HG02840 (cell line): ENCODE measurements around the gene C11orf21.

Experiments
- ATAC-seq: cut with Tn5 transposase; IDR thresholded peaks from one replicate; pipeline ENCODE4 v1.9.1; 2021; ENCODE audit warnings: mild to moderate bottlenecking, moderate library complexity, moderate number of reproducible peaks; ENCODE audit not compliant: unreplicated experiment, low FRiP score

Gene C11orf21

DNA sequence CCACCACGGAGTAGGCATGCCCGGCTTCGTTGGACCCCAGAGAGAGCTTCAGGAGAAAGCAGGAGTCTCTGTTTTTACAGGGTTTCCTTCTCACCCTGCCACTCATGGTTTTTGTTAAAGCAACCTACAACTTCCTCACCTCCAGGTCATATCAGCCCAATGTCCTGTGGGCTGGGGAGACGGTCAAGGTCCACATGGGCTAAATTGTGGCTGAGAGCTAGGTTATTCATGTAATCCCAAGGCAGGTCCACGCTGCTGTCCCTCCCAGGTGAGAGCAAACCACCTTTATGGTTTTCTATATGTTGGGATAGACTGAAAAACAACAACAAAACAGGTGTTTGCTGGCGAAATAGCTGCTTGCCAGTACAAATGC lies 19.6 kb upstream of the C11orf21 start:
- ATAC-seq: no peak

DNA sequence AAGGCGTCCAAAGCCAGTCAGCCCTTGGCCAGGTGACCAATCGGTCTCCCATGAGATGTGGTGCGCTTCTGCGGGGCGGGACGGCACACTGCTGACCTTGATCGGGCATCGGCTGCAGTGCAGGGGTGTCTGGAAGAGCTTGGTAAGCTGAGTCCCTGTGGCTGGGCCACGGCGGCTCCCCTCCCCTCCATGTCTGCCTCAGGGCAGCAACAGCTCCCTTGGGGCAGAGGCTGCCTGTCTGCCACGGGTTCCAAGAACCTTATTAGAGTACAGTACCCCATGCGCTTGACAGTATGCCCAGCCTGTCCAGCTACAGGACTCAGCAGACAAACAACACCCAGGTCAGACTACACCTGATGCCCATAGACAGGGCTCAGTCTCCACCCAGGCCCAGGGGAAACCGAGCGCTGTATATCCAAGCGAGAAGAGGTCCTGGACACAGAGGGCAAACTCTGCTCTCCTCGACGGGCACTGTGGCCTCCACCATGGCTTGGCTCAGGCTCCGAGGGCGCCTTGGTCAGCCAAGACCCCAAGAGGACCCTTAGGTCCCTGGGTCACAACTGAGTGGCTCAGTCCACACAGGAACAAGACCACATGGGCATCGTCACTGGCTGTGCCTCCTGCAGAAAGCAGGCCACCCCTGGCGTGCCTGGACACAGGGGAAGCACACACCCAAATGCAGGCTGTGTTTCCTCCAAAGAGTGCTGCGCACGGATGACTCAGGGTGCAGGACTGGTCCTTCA lies 19.0 kb upstream of the C11orf21 start:
- ATAC-seq: no peak

DNA sequence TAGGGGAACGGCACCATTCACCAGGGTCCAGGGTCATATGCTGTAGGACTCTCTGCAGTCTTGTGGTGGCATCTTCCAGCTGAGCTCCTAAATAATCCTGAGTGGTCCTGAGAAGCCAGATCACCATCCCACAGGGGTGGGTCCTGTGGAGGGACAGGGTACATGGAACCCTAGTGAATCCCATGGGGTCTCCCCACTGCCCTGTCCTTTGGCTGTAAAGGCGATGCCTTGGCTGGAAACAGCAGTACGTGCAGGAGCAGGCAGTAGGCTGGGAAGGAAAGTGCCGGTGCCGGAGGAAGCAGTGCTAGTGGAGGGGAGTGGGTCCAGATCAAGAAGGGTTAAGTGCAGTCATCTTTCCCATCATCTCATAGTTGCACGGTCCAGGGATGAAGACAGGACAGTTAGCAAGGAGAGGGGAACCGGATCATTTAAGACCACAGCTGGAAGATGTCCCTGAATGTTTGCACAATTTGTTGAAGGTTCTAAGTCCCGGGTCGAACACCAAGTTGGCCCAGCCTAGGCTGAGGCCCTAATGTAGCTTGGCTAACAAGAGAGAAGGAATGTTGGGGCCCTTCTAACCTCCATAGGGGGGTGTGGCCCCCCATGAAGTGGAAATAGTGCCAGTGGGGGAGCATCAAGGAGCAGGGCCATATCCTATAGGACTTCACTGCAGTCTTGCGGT lies 18.2 kb upstream of the C11orf21 start:
- ATAC-seq: no peak

DNA sequence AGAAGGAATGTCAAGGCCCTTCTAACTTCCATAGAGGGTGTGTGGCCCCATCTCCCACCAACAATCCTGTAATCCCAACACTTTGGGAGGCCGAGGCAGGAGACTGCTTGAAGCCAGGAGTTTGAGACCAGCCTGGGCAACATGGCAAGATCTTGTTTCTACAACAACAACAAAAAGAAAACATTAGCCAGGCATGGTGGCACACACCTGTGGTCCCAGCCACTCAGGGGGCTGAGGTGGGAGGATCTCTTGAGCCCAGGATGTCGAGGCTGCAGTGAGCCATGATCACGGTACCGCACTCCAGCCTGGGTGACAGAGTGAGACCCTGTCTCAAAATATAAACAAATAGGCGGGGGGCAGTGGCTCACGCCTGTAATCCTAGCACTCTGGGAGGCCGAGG lies 17.0 kb upstream of the C11orf21 start:
- no peak for ATAC-seq

DNA sequence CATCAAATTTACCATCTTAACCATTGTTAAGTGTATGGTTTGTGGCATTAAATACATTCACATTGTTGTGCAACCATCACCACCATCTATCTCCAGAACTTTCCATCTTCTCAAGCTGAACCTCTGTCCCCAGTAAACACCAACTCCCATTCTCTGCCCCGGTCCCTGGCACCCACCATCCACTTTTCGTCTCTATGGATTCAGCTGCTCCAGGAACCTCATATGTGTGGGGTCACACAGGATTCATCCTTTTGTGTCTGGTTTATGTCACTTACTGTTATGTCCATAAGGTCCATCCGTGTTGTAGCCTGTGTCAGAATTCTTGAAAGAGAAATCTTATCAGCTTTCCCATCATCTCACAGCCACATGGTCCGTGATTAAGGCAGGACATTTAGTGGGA lies 16.4 kb upstream of the C11orf21 start:
- no peak for ATAC-seq

DNA sequence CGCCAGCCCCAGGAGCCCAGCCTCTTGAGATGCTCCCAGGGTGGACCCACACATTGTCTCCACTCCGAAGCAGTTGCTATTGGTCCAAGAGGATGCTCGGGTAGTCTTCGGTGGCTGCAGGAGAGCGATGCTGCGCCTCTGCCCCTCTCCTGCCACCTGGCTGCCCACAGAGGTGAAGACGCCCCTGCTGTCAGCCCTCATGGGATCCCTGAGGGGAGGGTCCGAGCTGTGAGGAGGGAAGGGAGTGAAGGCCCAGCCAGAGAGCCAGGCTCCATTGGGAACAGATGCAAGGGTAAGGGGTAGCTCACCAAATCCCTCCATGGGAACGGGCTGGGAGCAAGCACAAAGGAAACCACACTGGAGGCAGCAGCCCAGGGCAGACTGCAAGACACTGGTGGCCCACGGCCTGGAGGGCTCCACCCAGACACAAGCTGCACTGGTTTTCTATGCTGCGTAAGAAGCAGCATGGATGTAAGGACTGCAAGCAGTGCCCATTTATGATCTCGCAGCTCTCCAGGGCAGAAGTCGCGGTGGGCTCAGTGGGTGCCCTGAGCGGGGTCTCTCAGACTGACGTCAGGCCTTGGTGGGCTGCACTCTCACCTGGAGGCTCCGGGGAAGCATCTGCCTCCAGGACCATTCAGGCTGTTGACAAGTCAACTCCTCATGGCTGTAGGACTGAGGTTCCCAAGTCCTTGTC lies 15.8 kb upstream of the C11orf21 start:
- ATAC-seq: no peak

DNA sequence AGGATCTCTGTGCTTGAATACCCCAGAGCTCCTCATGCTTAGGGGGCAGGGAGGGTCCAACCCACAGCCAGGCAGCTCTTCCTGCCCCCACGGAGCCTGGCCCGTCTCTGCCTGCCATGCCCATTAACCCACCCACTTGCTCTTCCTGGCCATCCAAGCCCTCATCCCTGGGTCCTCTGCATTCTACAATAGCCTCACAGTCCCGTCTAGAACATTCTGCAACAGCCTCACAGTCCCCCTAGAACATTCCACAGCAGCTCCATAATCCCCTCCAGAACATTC lies 15.2 kb upstream of the C11orf21 start:
- ATAC-seq: no peak

DNA sequence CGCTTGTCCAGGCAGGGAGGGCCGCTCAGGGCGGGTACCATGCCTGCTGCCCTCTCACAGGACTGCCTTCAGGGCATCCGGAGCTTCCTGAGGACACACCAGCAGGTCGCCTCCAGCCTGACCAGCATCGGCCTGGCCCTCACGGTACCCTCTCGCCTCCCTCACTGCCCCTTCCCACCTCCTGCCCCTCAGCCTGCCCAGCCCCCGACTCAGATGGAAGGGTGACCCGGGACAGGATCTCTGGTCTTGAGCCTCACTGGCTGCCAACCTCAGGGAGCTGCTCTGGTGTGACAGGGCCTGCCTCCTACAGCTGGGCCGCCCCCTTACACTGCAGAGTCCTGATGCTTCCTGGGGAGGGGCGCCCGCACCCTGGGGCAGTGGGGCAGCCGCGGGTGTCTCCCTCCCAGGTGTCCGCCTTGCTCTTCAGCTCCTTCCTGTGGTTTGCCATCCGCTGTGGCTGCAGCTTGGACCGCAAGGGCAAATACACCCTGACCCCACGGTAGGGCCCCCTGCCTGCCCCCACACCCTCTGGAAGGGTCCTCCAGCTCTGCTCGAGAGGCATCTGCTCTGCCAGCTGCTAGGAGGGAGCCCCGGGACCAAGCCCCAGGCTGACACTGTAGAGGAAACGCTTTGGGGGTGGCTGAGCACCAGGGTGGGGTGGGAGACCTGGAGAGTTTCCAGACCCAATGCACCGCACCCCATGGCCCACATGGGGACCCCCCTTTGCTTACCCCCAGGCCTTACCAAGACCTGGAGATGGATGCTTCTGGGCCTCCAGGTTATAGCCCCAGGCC lies 14.6 kb upstream of the C11orf21 start:
- ATAC-seq: no peak

DNA sequence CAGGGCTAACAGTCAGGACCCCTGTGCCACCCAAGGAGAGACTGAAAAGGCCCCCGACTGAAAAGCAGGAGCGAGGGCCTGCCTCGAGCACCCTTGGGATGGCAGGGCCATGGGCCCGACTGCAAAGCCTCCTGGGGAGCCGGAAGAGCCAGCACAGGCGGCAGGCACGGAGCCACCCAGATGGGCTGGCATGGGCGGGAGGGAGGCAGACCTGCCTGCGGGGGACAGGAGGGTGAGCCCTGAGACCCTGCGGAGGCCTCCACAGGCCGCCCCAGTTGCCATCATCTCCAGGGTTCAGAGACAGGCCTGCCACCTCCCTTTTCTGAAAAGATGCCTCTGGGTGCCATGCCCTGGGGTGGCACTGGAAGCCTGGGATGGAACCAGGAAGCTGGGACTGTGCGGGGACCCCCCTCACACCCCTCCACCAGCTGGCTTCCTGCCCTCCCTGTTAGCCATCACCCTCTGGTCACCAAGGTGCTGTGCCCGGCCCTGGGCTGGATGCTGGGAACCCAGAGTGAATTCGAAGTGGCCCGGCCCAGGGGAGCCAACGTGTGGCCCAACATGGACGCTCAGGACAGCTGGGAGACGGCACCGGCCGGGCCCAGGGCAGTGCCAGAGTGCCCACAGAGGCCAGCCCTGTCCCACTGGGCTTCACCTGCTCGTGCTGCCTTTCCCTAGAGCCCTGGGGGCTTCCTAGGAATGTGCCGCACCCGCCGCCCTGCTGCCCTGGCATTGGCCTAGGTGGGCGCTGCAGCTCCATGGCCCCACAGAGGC lies 13.9 kb upstream of the C11orf21 start:
- ATAC-seq: no peak

DNA sequence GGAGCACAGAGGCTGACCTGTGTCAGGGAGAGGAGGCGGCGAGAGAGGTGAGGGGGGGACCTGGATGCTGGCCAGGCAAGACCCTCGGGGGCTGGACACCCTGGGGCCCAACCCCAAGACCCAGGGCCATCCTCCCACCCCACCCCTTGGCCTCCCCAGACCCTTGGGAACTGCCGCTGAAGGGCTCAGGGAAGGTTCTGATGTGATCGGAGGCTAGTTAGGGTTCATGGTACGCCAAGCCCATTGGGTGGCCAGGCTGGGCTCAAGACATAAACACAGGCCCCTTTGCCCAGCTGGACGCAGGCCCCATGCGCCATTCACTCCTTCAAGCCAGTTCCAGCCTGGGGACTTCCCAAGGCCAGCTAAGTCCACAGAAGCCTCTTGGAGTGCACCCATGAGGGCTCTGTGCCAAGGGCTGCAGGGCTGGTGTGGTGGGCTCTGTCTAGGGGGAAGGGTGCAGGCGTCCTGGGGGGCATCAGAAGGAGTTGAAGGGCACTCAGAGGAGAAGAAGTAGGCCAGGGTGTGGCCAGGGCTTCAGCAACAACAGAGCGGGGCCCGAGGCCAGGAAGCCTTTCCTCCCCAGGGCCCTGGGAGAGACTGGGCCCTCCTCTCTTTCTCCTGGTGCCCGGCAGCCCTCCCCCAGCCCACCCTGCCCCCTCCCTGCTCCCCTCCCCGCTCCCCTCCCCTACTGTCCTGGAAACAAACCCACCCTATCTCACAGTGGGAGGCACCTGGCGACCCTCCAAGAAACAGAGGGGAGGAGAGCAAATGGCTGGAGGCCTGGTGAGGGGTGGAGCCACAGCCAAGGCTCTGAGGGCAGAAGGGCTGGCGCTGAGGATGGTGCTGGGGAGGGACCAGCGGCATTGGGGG lies 13.0 kb upstream of the C11orf21 start:
- no peak for ATAC-seq

DNA sequence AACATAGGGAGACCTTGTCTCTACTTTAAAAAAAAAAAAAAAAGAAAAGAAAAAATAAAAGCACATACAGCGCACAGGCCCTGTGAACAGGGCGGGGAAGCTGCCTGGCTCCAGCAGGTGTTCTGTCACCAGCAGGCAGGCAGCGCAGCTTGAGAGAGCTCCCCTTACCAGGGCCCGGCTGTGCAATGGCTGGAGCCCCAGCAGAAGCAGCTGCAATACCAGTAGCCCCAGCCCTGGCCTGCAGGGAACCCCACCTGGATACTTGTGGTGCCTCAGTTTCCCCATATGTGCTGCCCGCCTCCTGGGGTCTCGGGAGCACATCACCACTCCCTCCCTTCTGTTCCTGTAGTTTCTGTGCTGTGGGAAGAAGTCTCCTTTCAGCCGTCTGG lies 12.4 kb upstream of the C11orf21 start:
- ATAC-seq: no peak

DNA sequence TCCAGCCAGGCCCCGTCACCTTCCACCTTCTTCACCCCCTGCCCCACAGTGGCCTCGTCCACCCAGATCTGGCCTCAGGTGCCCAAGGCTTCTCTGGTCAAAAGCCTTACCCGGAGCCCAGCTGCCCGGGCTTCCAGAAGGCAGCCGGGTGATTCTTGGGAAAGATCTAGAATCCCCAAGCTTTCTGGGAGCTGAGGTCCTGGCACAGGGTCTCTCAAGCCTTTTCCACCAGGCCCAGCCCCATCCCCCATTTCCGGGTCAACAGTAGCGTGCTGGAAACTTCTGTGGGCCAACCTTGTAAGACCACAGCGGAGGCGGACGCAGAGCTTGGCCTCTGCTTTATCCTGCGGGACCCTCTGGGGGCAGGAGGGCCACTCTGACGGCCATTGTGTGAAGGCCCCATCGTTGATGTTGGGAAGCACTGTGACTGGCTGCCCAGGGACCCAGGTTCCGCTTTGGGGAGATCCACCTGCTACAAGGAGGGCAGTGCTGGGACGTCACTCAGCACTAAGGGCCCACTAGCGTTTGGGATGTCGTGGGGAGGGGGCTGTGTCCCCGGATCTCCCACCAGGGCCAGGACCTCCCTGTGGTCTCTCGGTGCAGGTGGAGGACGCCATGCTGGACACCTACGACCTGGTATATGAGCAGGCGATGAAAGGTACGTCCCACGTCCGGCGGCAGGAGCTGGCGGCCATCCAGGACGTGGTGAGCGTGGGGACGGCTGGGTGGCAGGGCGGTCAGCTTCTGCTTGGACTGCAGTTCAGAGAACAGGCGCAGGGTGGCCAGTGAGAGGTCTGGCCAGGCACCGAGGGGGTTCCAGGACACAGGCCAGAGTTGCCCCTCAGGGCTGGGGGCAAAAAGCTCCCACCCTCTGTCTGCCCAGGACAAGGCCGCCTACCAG lies 11.6 kb upstream of the C11orf21 start:
- no peak for ATAC-seq

DNA sequence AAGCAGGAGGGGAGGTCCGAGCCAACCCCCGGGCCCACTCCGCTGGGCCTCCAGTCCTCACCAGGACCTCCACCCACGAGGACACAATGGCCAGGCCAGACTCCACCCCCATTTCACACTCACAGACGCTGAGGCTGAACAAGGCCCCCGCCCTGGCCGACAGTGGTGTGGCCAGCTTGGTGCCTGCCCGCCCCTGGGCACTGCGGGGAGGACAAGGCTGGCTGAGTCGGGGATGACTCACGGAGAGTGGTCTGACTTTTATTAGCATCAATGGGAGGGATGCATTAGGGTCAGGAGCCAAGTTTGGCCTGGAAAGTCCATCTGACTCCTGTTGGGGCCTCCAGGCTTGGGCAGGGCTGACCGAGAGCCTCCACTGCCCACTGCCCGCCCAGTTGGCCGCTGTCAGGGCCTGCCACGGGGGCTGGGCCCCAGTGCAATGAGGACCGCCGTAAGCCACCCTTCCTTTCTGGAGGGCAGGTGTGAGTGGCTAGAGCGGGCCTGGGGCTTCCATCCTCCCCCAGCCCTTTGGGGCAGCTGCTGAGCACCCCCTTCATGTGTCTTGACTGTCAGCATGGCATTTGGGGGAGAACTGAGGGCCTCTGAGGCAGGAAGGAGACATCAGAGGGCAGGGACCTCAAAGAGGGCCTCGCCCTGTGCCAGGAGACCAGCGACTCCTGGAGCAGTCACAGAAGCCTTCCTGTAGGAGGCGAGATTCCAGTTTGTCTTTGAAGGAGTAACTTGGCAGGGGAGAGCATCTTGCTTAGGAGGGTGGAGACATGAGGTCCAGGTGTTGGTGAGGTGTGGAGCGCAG lies 10.7 kb upstream of the C11orf21 start:
- ATAC-seq: no peak

DNA sequence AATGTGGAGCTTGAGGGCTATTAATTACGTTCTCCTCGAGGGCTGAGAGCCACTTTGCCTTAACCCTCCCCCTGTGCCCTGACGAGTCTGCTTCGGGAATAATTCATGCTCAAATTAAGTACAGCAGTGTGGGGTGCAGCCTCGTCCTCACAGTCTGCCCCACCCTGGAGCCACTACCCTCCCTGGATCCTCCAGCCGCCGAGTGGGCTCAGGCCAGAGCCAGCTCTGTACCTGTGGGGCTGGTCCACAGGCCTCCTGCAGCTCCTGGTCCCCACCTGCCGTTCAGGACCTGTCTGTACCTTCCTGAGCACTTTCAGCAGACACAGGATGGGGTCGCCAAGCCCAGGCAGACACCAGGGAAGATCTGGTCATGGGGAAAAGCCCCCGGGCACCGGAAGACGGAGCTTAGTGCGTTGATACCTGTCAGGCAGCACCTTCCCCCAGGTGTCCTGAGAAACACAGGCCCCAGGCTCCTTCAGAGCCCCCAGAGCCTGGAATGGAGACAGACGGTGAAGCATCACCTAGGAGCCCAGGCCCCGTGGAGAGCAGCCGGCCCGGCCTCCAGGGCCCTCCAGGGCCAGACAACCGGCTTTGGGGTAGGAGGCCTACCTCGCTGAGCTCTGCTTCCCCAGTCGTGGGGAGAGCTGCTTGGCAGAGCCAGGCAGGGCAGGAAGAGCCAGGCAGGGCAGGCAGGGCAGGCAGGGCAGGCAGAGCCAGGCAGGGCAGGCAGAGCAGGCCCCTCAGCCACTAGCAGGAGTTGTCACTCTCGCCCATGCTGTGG lies 9.8 kb upstream of the C11orf21 start:
- ATAC-seq: no peak

DNA sequence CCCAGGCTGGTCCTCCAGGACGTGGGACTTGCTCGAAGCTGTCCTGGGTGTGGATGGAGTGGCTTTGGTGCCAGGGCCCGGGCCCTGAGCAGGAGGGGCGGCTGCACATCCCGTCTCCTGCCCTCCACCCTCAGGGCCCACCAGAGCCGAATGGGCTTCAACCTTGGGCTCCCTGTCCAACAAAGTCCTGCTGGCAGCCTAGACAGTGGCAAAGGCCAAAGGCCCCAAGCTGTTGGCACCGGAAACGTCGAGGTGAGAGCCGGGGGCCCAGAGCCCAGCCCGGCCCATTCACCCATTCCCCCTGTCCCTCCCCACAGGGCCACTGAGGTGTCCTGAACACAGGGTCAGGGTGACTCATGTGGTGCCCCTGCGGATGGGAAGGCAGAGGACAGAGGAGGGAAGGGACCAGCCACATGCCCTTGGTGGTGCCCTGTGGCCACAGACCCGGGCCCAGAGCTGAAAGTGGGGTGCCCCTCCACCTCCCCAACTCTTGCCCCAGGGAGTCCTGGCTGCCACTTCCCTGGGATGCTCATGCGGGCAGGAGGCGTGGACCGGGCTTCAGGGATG lies 9.2 kb upstream of the C11orf21 start:
- ATAC-seq: no peak

DNA sequence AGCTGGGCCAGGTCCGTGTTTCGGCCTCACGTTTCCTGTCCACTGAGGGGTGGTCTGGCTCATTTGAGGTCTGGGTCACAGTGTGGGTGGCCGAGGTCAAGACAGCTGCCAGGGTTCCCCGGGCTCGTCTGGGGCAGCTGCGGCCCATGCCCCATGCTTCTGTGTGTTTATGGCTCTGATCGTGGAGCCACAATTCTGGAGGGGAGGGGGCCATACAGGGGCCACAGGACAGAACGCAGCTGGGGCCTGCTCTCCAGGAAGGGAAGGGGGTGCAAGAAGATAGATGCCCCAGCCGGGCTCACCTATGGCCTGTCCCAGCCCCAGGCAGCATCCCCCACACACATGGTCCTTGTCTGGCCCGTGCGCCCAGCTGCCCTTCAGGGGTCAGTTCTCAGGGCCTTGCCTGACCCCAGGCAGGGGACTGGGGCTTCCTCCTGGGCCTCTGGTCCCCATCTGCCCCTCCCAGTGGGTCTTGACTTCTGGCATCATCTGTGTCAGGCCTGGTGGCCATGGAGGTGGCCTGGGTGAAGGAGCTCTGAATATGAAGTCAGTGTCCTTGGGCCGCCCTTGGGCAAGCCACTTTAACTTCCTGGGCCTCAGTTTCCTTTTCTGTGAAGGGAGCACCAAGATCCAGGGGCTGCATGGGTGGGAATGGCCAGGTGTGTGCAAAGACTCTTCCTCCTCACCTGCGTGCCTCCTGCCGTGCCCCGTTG lies 8.5 kb upstream of the C11orf21 start:
- ATAC-seq: no peak
